Duodenal mucosa (tissue), 2 donors: ENCODE measurements around the gene HLCS.

ENCODE experiments used
- H3K27ac ChIP-seq: one replicate; pipeline ENCODE4 v1.7.0; 2013; ENCODE audit warnings: low read depth, low read length
- H3K27me3 ChIP-seq, 2 donors: one replicate each; pipeline ENCODE4 v1.7.0; 2013; ENCODE audit warnings: low read length in 2 of 2, control low read depth in 1 of 2; ENCODE audit not compliant: insufficient read depth in 2 of 2, control insufficient read depth in 1 of 2
- H3K36me3 ChIP-seq, 2 donors: one replicate each; pipeline ENCODE4 v1.7.0; 2013; ENCODE audit warnings: low read length in 2 of 2, control low read depth in 1 of 2; ENCODE audit not compliant: insufficient read depth in 2 of 2, control insufficient read depth in 1 of 2
- H3K4me1 ChIP-seq, 2 donors: one replicate each; pipeline ENCODE4 v1.7.0; 2013; ENCODE audit warnings: low read length in 2 of 2, control low read depth in 1 of 2; ENCODE audit not compliant: insufficient read depth in 2 of 2, control insufficient read depth in 1 of 2
- H3K4me3 ChIP-seq, 2 donors: one replicate each; pipeline ENCODE4 v1.7.0; 2013; ENCODE audit warnings: low read length in 2 of 2, low read depth in 1 of 2
- H3K9ac ChIP-seq, 2 donors: one replicate each; pipeline ENCODE4 v1.7.0; 2013; ENCODE audit warnings: low read length in 2 of 2, low read depth in 1 of 2
- H3K9me3 ChIP-seq, 2 donors: one replicate each; pipeline ENCODE4 v1.7.0; 2013; ENCODE audit warnings: low read length in 2 of 2, control low read depth in 1 of 2; ENCODE audit not compliant: control insufficient read depth in 1 of 2

HLCS gene

GRCh38 chr21:36835383-36835795 lies 131.1 kb downstream of the HLCS start:
- no peak overlapping the region for H3K4me3 ChIP-seq
- H3K27me3 ChIP-seq = no peaks in the 10 kb centered on the region
- H3K27ac ChIP-seq = no peak overlapping the region
- H3K9me3 ChIP-seq = no peaks in the 10 kb centered on the region
- no peaks in the 10 kb centered on the region for H3K36me3 ChIP-seq
- H3K4me1 ChIP-seq = no peaks in the 10 kb centered on the region
- H3K9ac ChIP-seq = no peak overlapping the region

GRCh38 chr21:36834192-36834591 lies 132.3 kb downstream of the HLCS start:
- H3K27me3 ChIP-seq = no peaks in the 10 kb centered on the region
- no peaks in the 10 kb centered on the region for H3K4me1 ChIP-seq
- no peak overlapping the region for H3K9ac ChIP-seq
- H3K27ac ChIP-seq = no peak overlapping the region
- H3K4me3 ChIP-seq = no peak overlapping the region
- no peaks in the 10 kb centered on the region for H3K9me3 ChIP-seq
- H3K36me3 ChIP-seq = no peaks in the 10 kb centered on the region

- H3K36me3 ChIP-seq = no peaks in the 10 kb centered on the region
- H3K4me1 ChIP-seq = no peaks in the 10 kb centered on the region
- H3K4me3 ChIP-seq = no peak overlapping the region
- no peaks in the 10 kb centered on the region for H3K27me3 ChIP-seq
- no peak overlapping the region for H3K9ac ChIP-seq
- H3K9me3 ChIP-seq = no peaks in the 10 kb centered on the region
- no peak overlapping the region for H3K27ac ChIP-seq
These were observed 136.4 kb downstream of the HLCS start for GRCh38 chr21:36830100-36830499.

- Histone ChIP-seq H3K4me1 (no peaks in the 10 kb centered on the region), H3K27ac (no peak overlapping the region), H3K27me3 (no peaks in the 10 kb centered on the region), H3K4me3 (no peak overlapping the region), H3K36me3 (peaks cover 0 to 5% of the 10 kb centered on the region in 2 donors), H3K9me3 (no peaks in the 10 kb centered on the region), H3K9ac (no peak overlapping the region)
These were observed 137.5 kb downstream of the HLCS start for GRCh38 chr21:36828891-36829515.

- H3K9ac ChIP-seq = no peak overlapping the region
- no peaks in the 10 kb centered on the region for H3K27me3 ChIP-seq
- no peak overlapping the region for H3K4me3 ChIP-seq
- H3K4me1 ChIP-seq = no peaks in the 10 kb centered on the region
- no peaks in the 10 kb centered on the region for H3K9me3 ChIP-seq
- H3K27ac ChIP-seq = no peak overlapping the region
- peaks cover 0 to 5% of the 10 kb centered on the region in 2 donors for H3K36me3 ChIP-seq
These were observed 138.3 kb downstream of the HLCS start for GRCh38 chr21:36828208-36828607.

GRCh38 chr21:36825658-36826057 lies 140.8 kb downstream of the HLCS start:
- no peak overlapping the region for H3K4me3 ChIP-seq
- H3K9me3 ChIP-seq = no peaks in the 10 kb centered on the region
- no peaks in the 10 kb centered on the region for H3K27me3 ChIP-seq
- H3K9ac ChIP-seq = no peak overlapping the region
- H3K27ac ChIP-seq = no peak overlapping the region
- peaks cover 3 to 11% of the 10 kb centered on the region in 2 donors for H3K36me3 ChIP-seq
- H3K4me1 ChIP-seq = no peaks in the 10 kb centered on the region

GRCh38 chr21:36821032-36821299 lies 145.5 kb downstream of the HLCS start:
- Histone ChIP-seq H3K27ac (no peak overlapping the region), H3K9ac (no peak overlapping the region), H3K27me3 (no peaks in the 10 kb centered on the region), H3K4me3 (no peak overlapping the region), H3K9me3 (no peaks in the 10 kb centered on the region), H3K4me1 (no peaks in the 10 kb centered on the region), H3K36me3 (peaks cover 3 to 11% of the 10 kb centered on the region in 2 donors)

GRCh38 chr21:36820176-36821031 lies 146.1 kb downstream of the HLCS start:
- no peak overlapping the region for H3K27ac ChIP-seq

GRCh38 chr21:36817732-36818450 lies 148.6 kb downstream of the HLCS start:
- Histone ChIP-seq H3K9me3 (no peaks in the 10 kb centered on the region), H3K9ac (no peak overlapping the region), H3K27me3 (no peaks in the 10 kb centered on the region), H3K4me1 (no peaks in the 10 kb centered on the region), H3K36me3 (peaks cover 3 to 7% of the 10 kb centered on the region in 2 donors), H3K4me3 (no peak overlapping the region), H3K27ac (no peak overlapping the region)

More at GRCh38 chr21:36820176-36821031, 146.1 kb downstream of the HLCS start:
- H3K9ac ChIP-seq = no peak overlapping the region
- no peak overlapping the region for H3K4me3 ChIP-seq
- no peaks in the 10 kb centered on the region for H3K9me3 ChIP-seq
- no peaks in the 10 kb centered on the region for H3K27me3 ChIP-seq
- H3K4me1 ChIP-seq = no peaks in the 10 kb centered on the region
- H3K36me3 ChIP-seq = peaks cover 3 to 11% of the 10 kb centered on the region in 2 donors

GRCh38 chr21:36816561-36817130 lies 149.8 kb downstream of the HLCS start:
- Histone ChIP-seq H3K4me3 (no peak overlapping the region), H3K36me3 (peaks cover 3 to 7% of the 10 kb centered on the region in 2 donors), H3K9me3 (no peaks in the 10 kb centered on the region), H3K9ac (no peak overlapping the region), H3K27me3 (no peaks in the 10 kb centered on the region), H3K27ac (no peak overlapping the region), H3K4me1 (no peaks in the 10 kb centered on the region)
